Measurements from ENCODE around the gene SH2D2A.

DNA sequence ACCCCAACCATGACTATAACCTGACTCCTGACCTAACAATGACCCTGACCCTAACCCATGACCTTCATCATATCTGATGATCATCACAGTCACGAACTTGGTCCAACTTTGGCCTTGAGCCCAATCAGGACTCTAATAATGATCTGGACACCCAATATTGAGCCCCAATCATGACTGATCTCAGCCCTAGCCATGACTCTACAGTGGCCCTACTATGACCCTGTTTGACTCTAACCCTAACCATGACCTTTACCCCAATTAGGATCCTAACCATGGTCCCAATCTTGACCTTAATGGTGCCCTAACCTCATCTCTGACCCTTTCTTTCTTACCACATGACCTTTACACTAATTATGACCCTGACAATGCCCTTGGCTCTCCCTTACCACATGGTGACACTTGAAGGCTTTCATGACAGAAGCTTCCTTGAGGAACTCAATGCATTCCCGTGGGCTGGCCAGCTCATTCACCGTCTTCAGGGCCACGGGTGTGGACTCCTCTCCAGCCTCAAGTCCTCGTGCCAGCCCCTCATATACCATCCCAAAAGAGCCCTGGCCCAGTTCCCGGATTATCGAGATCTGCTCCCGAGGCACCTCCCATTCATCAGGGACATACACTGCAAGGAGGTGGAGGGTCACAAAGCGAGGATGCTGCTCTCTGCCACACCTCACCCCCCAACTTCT, 26.1 kb upstream of the SH2D2A start:
- TF ChIP-seq POLR2A (IDR thresholded peaks at IDR 0.05; ENCODE audit: low read depth, low read length): no peak
- no peak for TF ChIP-seq POLR2AphosphoS5 (IDR thresholded peaks at IDR 0.05; ENCODE audit: low read depth, low read length)
- TF ChIP-seq TAF1 (IDR thresholded peaks at IDR 0.05; ENCODE audit: borderline replicate concordance, low read depth, low read length): no peak
